ENCODE data around the gene MAPRE2. TPM values are rescaled to one million over a fixed set of nuclear protein-coding genes. Genes with fewer than 3 reads are reported as not detected.

The MAPRE2 gene
- total RNA-seq, 2 donors from 2014 or later = 30.8 to 31.6 TPM

GRCh38 chr18:35186291-35187034 is 145.2 kb downstream of the MAPRE2 start:
- DNase-seq (no peak), ATAC-seq (no peak)
- intact Hi-C loops (cut with DNase I, micrococcal nuclease) = no loop called here

DNA sequence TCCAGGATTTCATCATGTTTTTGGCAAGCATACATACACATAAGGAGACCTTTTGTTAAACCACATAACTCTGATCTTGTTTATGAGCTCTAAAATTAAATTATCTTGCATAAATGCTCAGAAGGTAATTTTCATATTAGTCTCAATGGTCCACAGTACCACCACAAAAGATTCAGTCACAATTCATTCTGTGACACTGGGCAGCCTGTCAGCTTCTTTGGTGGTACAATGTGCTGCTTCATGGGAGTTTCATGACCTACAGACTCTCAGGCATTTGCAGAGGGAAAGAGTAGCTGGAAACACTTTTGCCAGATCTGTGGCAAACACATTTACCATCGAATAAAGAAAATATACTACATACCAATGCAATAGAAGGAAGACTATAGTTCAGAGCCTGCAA is 148.3 kb downstream of the MAPRE2 start:
- intact Hi-C loops (cut with DNase I, micrococcal nuclease) = no loop called here
- ATAC-seq (no peak), DNase-seq (no peak)

DNA sequence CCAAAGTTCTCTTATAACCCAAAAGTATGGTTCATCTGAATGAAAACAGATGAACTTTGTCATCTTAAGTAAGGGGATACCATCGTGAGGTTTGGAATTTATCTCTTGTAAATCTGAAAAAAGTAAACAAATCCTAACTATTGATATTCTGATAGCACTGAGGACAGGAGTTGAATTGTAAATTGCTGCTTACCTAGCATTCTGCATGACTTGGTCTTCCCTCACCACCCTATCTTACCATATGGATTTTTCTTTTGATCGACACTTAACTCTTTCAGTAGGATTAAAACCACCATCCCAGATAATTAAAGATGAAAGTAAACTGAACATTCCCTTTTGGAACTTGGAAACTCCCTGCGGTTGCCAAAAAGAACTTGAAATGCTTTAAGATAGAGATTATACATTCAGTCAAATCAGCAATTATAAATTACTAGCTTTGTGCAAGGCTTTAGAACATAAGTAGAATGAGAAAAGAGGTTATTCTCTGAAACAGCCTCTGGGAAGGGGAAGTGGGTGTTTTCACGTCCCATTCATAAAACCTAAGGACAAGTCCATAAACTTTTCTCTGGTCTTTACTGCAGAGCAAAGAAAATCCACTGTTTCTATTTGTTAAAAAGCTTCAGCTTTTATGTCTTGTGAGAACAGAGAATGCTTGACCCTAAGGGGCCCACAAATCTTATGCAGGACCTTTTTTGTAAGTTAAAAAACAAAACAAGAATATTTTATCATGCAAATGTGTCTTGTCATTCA is 149.9 kb downstream of the MAPRE2 start:
- no peak for ATAC-seq
- intact Hi-C loops (cut with DNase I, micrococcal nuclease) = no loop called here
- no peak for DNase-seq

DNA sequence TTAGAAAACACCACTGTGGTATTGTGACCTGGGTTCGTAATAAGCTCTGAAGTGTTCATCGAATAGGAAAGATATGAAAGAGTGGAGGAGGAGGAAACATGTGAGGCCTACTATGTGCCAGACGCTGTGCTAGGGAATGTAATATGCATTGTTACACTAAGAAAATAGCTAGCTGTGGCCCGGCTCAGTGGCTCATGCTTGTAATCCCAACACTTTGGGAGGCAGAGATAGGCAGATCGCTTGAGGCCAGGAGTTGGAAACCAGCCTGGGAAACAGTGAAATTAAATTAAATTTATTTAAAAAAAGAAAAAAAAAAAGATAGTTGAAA is 150.4 kb downstream of the MAPRE2 start:
- no peak for ATAC-seq
- intact Hi-C loops (cut with DNase I, micrococcal nuclease) = no loop called here

GRCh38 chr18:35192415-35192814 is 151.2 kb downstream of the MAPRE2 start:
- ATAC-seq = no peak
- intact Hi-C loops (cut with DNase I, micrococcal nuclease) = no loop called here
- no peak for DNase-seq

More for the DNA sequence above, 150.4 kb downstream of the MAPRE2 start:
- DNase-seq = no peak

Other genes starting within 250 kb of the MAPRE2 start
- 10 to 100 TPM; 18.0 to 20.1 TPM for gene ZNF397, start 199.6 kb downstream of the MAPRE2 start, total RNA-seq
- 10 to 100 TPM; 12.9 to 13.0 TPM for gene ZSCAN30, start 248.8 kb downstream of the MAPRE2 start, total RNA-seq

All from left colon (tissue), 2 donors.